ENCODE data around the gene SPEM1. TPM values are rescaled to one million over a fixed set of nuclear protein-coding genes. Genes with fewer than 3 reads are reported as not detected.

Gene SPEM1
- total RNA-seq, 1 experiment from 2014 or later: not detected

DNA sequence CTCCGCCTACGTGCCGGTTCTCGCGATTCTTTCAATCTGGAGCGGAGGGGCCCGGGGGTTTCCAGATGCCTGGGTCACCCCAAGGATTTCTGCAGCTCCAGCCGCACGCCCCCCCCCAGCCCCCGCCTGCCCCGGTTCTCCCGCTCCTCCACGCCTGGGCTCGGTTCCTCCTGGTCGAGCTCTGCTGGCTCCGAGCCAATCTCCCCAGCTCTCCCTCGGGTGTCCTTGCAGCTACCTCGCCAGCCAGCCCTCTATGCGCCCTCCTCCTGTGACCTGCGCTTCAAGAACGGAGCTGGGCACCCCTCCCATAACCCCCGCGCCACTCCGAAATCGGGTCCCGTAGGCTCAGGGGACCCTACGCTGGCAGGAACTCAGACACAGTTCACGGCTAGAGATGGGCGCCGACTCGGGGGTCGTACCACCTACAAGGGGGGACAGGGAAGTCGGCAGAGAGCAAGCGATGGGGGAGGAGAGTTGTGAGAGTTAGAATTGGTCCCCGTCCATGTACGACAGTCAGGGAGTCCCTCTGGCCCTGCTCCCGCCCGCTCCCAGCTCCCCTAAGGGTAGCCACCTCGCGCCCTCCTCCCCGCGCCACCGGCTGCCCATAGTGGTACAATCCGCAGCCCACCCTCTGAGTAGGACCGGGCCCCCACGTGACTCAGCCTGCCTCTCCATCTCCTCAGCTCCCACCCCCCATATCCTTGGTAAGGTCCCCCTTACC is 20.1 kb downstream of the SPEM1 start:
- peak overlapping the region; percentile 38 for H3K4me3 Mint-ChIP-seq (ENCODE audit: unreplicated experiment)
- ChIA-PET CTCF (interaction anchor here (2.3 kb wide), 1 partner anchor 120 kb away, joined by 14 read pairs; the partner anchor contains the start of gene TNFSF13), POLR2A (interaction anchor here (0.7 to 8.9 kb wide), 8 partner anchors 11 to 120 kb away, joined by 3 to 115 read pairs (median 6); partner anchors contain the start of genes POLR2A, TMEM256 and ZBTB4)
- no peaks in the 10 kb centered on the region for H3K27me3 Mint-ChIP-seq (ENCODE audit: insufficient read depth, unreplicated experiment)
- peaks cover 23% of the 10 kb centered on the region for H3K4me1 Mint-ChIP-seq (ENCODE audit: insufficient read depth, unreplicated experiment)
- no TSS peak for BruUV-seq (replicated peaks)
- H3K27ac Mint-ChIP-seq (ENCODE audit: low read depth, unreplicated experiment): no peak overlapping the region
- no peak for DNase-seq (ENCODE audit: unreplicated experiment)
- TF ChIP-seq CTCF (IDR thresholded peaks at IDR 0.05; ENCODE audit: unreplicated experiment): no peak
- no peaks in the 10 kb centered on the region for H3K9me3 Mint-ChIP-seq (ENCODE audit: unreplicated experiment)
- intact Hi-C loops (cut with micrococcal nuclease): no loop called here
- H3K36me3 Mint-ChIP-seq (ENCODE audit: insufficient read depth, unreplicated experiment): peaks cover 4% of the 10 kb centered on the region

GRCh38 chr17:7440834-7441195 is 20.7 kb downstream of the SPEM1 start:
- peaks cover 23% of the 10 kb centered on the region for H3K4me1 Mint-ChIP-seq (ENCODE audit: insufficient read depth, unreplicated experiment)
- H3K27ac Mint-ChIP-seq (ENCODE audit: low read depth, unreplicated experiment): no peak overlapping the region
- no peaks in the 10 kb centered on the region for H3K27me3 Mint-ChIP-seq (ENCODE audit: insufficient read depth, unreplicated experiment)
- CTCF ChIA-PET: interaction anchor here (0.9 to 2.3 kb wide), 3 partner anchors 52 to 210 kb away, joined by 3 to 14 read pairs (median 3); partner anchors contain the start of gene TNFSF13
- H3K9me3 Mint-ChIP-seq (ENCODE audit: unreplicated experiment): no peaks in the 10 kb centered on the region
- DNase-seq (ENCODE audit: unreplicated experiment): peak; percentile 58
- peak overlapping the region; percentile 38 for H3K4me3 Mint-ChIP-seq (ENCODE audit: unreplicated experiment)
- TF ChIP-seq CTCF (IDR thresholded peaks at IDR 0.05; ENCODE audit: unreplicated experiment): peak; percentile 10
- peaks cover 4% of the 10 kb centered on the region for H3K36me3 Mint-ChIP-seq (ENCODE audit: insufficient read depth, unreplicated experiment)
- no TSS peak for BruUV-seq (replicated peaks)
- POLR2A ChIA-PET: interaction anchor here (0.7 to 8.9 kb wide), 10 partner anchors 9 to 120 kb away, joined by 3 to 115 read pairs (median 4); partner anchors contain the start of genes POLR2A, TMEM256 and ZBTB4
- intact Hi-C loops (cut with micrococcal nuclease): no loop called here

GRCh38 chr17:7441266-7441665 is 21.1 kb downstream of the SPEM1 start:
- ChIA-PET CTCF (interaction anchor here (0.6 to 2.3 kb wide), 7 partner anchors 10 to 209 kb away, joined by 3 to 14 read pairs (median 3); partner anchors contain the start of genes SLC35G6, SOX15 and TNFSF13), POLR2A (interaction anchor here (0.6 to 8.9 kb wide), 11 partner anchors 8 to 426 kb away, joined by 3 to 115 read pairs (median 3); partner anchors contain the start of genes POLR2A, TMEM256 and ZBTB4)
- no peak overlapping the region for H3K27ac Mint-ChIP-seq (ENCODE audit: low read depth, unreplicated experiment)
- H3K9me3 Mint-ChIP-seq (ENCODE audit: unreplicated experiment): no peaks in the 10 kb centered on the region
- peaks cover 23% of the 10 kb centered on the region for H3K4me1 Mint-ChIP-seq (ENCODE audit: insufficient read depth, unreplicated experiment)
- no peak for DNase-seq (ENCODE audit: unreplicated experiment)
- no TSS peak for BruUV-seq (replicated peaks)
- intact Hi-C loops (cut with micrococcal nuclease): no loop called here
- H3K36me3 Mint-ChIP-seq (ENCODE audit: insufficient read depth, unreplicated experiment): peaks cover 4% of the 10 kb centered on the region
- TF ChIP-seq CTCF (IDR thresholded peaks at IDR 0.05; ENCODE audit: unreplicated experiment): no peak
- H3K4me3 Mint-ChIP-seq (ENCODE audit: unreplicated experiment): no peak overlapping the region
- no peaks in the 10 kb centered on the region for H3K27me3 Mint-ChIP-seq (ENCODE audit: insufficient read depth, unreplicated experiment)

DNA sequence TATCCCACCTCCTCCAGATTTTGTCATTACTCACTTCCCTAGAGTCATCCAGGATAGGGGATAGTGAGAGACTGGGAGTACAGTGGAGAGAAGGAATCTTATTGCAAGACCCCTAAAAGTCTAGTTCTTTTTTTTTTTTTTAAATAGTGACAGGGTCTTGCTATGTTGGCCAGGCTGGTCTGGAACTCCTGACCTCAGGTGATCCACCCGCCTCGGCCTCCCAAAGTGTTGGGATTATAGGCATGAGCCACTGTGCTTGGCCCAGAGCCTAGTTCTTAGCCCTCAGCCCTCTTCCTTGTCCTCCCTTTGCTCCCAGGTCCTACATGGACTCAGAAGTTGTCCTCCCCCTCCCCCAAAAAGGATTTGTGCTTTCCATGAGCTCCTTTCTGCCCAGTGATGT is 22.0 kb downstream of the SPEM1 start:
- CTCF ChIA-PET: interaction anchor here (0.6 to 1.4 kb wide), 5 partner anchors 39 to 397 kb away, joined by 3 to 5 read pairs (median 4); partner anchors contain the start of genes SLC35G6 and SOX15
- POLR2A ChIA-PET: interaction anchor here (0.6 to 8.9 kb wide), 7 partner anchors 9 to 427 kb away, joined by 3 to 115 read pairs (median 4); partner anchors contain the start of genes POLR2A and ZBTB4
- intact Hi-C loops (cut with micrococcal nuclease): no loop called here
- H3K27ac Mint-ChIP-seq (ENCODE audit: low read depth, unreplicated experiment): no peak overlapping the region
- BruUV-seq (replicated peaks): no TSS peak
- peaks cover 4% of the 10 kb centered on the region for H3K36me3 Mint-ChIP-seq (ENCODE audit: insufficient read depth, unreplicated experiment)
- no peaks in the 10 kb centered on the region for H3K27me3 Mint-ChIP-seq (ENCODE audit: insufficient read depth, unreplicated experiment)
- no peak for TF ChIP-seq CTCF (IDR thresholded peaks at IDR 0.05; ENCODE audit: unreplicated experiment)
- no peak overlapping the region for H3K4me3 Mint-ChIP-seq (ENCODE audit: unreplicated experiment)
- no peak for DNase-seq (ENCODE audit: unreplicated experiment)
- H3K4me1 Mint-ChIP-seq (ENCODE audit: insufficient read depth, unreplicated experiment): peaks cover 17% of the 10 kb centered on the region
- H3K9me3 Mint-ChIP-seq (ENCODE audit: unreplicated experiment): no peaks in the 10 kb centered on the region

Measured in MCF 10A (cell line).